HepG2 (cell line): Measurements from ENCODE around the gene MAMDC2. TPM values are rescaled to one million over a fixed set of nuclear protein-coding genes. Genes with fewer than 3 reads are reported as not detected.

ENCODE experiments used
- ARID4A ChIP-seq: sonication (generic); formaldehyde crosslinking; IDR thresholded peaks from 2 replicates; pipeline ENCODE4 v1.5.0; 2020; ENCODE audit warnings: mild to moderate bottlenecking, missing genetic modification reagents, borderline replicate concordance
- CREB1 ChIP-seq, 2 experiments: fragments of 450-650 bp in 1 of 2; IDR thresholded peaks; 2 replicates each; pipeline ENCODE4 v1.6.1; 2016 to 2017; ENCODE audit warnings: control low read depth in 1 of 2, mild to moderate bottlenecking in 1 of 2, missing compliant biosample characterization in 1 of 2, missing genetic modification characterization in 1 of 2
- DRAP1 ChIP-seq: IDR thresholded peaks from 2 replicates; pipeline ENCODE4 v1.6.1; 2016; ENCODE audit warnings: missing genetic modification reagents, missing compliant biosample characterization
- ELK4 ChIP-seq: sonication (generic); formaldehyde crosslinking; IDR thresholded peaks from 2 replicates; pipeline ENCODE4 v1.9.0; 2021; ENCODE audit warnings: missing genetic modification reagents, borderline replicate concordance
- EP300 ChIP-seq, 3 experiments: sonication (generic) in 1 of 3; formaldehyde crosslinking in 1 of 3; IDR thresholded peaks; 2 replicates each; pipeline versions ENCODE4 v1.5.1 to v1.6.1; 2011 to 2020; ENCODE audit warnings: low read depth in 2 of 3, low read length in 2 of 3, borderline replicate concordance in 1 of 3, improper control_type of control experiment in 1 of 3, mild to moderate bottlenecking in 1 of 3, missing genetic modification reagents in 1 of 3, moderate library complexity in 1 of 3
- FOXA1 ChIP-seq, 2 experiments: fragments of 450-650 bp in 1 of 2; sonication (generic) in 1 of 2; formaldehyde crosslinking in 1 of 2; IDR thresholded peaks; 2 replicates each; pipeline versions ENCODE4 v1.4.0 to v1.6.1; 2016 to 2020; ENCODE audit warnings: missing genetic modification reagents in 1 of 2
- FOXP1 ChIP-seq, 2 experiments: fragments of 450-650 bp in 1 of 2; IDR thresholded peaks; 2 replicates each; pipeline ENCODE4 v1.6.1; 2017 to 2018; ENCODE audit warnings: antibody characterized with exemption in 1 of 2
- GATAD2A ChIP-seq: IDR thresholded peaks from 2 replicates; pipeline ENCODE4 v1.6.1; 2016
- GFI1 ChIP-seq: sonication (generic); formaldehyde crosslinking; IDR thresholded peaks from 2 replicates; pipeline ENCODE4 v1.5.0; 2020; ENCODE audit warnings: missing genetic modification reagents, mild to moderate bottlenecking, borderline replicate concordance
- MTF2 ChIP-seq: sonication (generic); formaldehyde crosslinking; IDR thresholded peaks from 2 replicates; pipeline ENCODE4 v1.5.0; 2020; ENCODE audit warnings: missing genetic modification reagents, borderline replicate concordance
- MZF1 ChIP-seq: sonication (generic); formaldehyde crosslinking; IDR thresholded peaks from 2 replicates; pipeline ENCODE4 v1.8.1; 2023; ENCODE audit warnings: mild to moderate bottlenecking, missing genetic modification reagents, borderline replicate concordance
- NCOR1 ChIP-seq: fragments of 200-600 bp; sonication (generic); IDR thresholded peaks from 2 replicates; pipeline ENCODE4 v1.7.0; 2017; ENCODE audit warnings: antibody characterized with exemption, low read length, borderline replicate concordance
- NFIC ChIP-seq: IDR thresholded peaks from 2 replicates; pipeline ENCODE4 v1.6.1; 2012; ENCODE audit warnings: mild to moderate bottlenecking, low read length, inconsistent platforms
- SAFB2 ChIP-seq: sonication (generic); formaldehyde crosslinking; IDR thresholded peaks from 2 replicates; pipeline ENCODE4 v1.5.1; 2020; ENCODE audit warnings: missing genetic modification reagents, low read depth, mild to moderate bottlenecking, borderline replicate concordance
- SETDB1 ChIP-seq: sonication (generic); formaldehyde crosslinking; IDR thresholded peaks from 2 replicates; pipeline ENCODE4 v1.5.1; 2020; ENCODE audit warnings: missing genetic modification reagents, mild to moderate bottlenecking, borderline replicate concordance
- ZMYM3 ChIP-seq: sonication (generic); formaldehyde crosslinking; IDR thresholded peaks from 2 replicates; pipeline ENCODE4 v1.5.1; 2020; ENCODE audit warnings: mild to moderate bottlenecking, missing genetic modification reagents
- ZNF12 ChIP-seq: sonication (generic); formaldehyde crosslinking; IDR thresholded peaks from 2 replicates; pipeline ENCODE4 v1.5.0; 2020; ENCODE audit warnings: missing genetic modification reagents
- polyA plus RNA-seq, 8 experiments: library from polyadenylated mRNA; depleted of rRNA in 3 of 8; stranded (reverse) in 7 of 8; unstranded in 1 of 8; fragments of >200 nt; fragmentation: Illumina TruSeq in 4 of 8; extraction: Trizol in 4 of 8; gene quantifications; 2 replicates each; pipeline versions ENCODE4 v1.2.1 to v1.2.3, GENCODE V29; 2011 to 2016; ENCODE audit warnings: low read depth in 4 of 8, missing spikeins in 1 of 8, mixed read lengths in 1 of 8; ENCODE audit not compliant: insufficient read depth in 1 of 8
- total RNA-seq, 5 experiments: library from RNA; depleted of rRNA; stranded (reverse); fragments of >200 nt; fragmentation: Illumina TruSeq; extraction: Trizol; gene quantifications; 2 replicates each; pipeline ENCODE4 v1.2.3, GENCODE V29; 2016; ENCODE audit warnings: low read depth in 1 of 5
- TF ChIP-seq, protein P1 (sequence below): sonication (generic); formaldehyde crosslinking; IDR thresholded peaks from 2 replicates; pipeline ENCODE4 v1.5.1; 2020; ENCODE audit warnings: missing genetic modification reagents, mild to moderate bottlenecking, borderline replicate concordance

MAMDC2 gene
- total and polyA plus RNA-seq, 2 of the 13 experiments (the other 11 are each of a cell fraction or from before 2014, with no cell fraction given): not detected

- peak; percentile 35; the same call in 1 of the 2 replicates for TF ChIP-seq ARID4A (CRISPR knock-in tag)
- no peak for TF ChIP-seq DRAP1
- TF ChIP-seq EP300 (IDR thresholded peaks at IDR 0.05; ENCODE audit: low read depth in 2 of 2, low read length in 2 of 2): peak in 1 of 2 experiments; percentile 73; a peak in 2 of 4 replicates
- no peak for TF ChIP-seq EP300 (CRISPR knock-in tag; IDR thresholded peaks at IDR 0.05; ENCODE audit: borderline replicate concordance)
- TF ChIP-seq NCOR1: peak; percentile 51; the same call in 1 of the 2 replicates
- TF ChIP-seq MZF1 (CRISPR knock-in tag): no peak
- TF ChIP-seq FOXP1 (IDR thresholded peaks at IDR 0.05): 0 out of 2 replicates have a peak, but pooled peaks have one; percentile 10
- peak; percentile 43 for TF ChIP-seq FOXP1 (CRISPR knock-in tag; IDR thresholded peaks at IDR 0.05)
- TF ChIP-seq ZMYM3 (CRISPR knock-in tag): 0 out of 2 replicates have a peak, but pooled peaks have one; percentile 56
- no peak for TF ChIP-seq SAFB2
- TF ChIP-seq NFIC: peak; percentile 73; the same call in 1 of the 2 replicates
- TF ChIP-seq CREB1 (IDR thresholded peaks at IDR 0.05): no peak
- TF ChIP-seq CREB1 (CRISPR knock-in tag; IDR thresholded peaks at IDR 0.05): no peak
- TF ChIP-seq SETDB1 (CRISPR knock-in tag): no peak
- 0 out of 2 replicates have a peak, but pooled peaks have one; percentile 37 for TF ChIP-seq GFI1 (CRISPR knock-in tag)
- no peak for TF ChIP-seq MTF2 (CRISPR knock-in tag)
- no peak for TF ChIP-seq ELK4 (CRISPR knock-in tag)
- TF ChIP-seq ZNF12 (CRISPR knock-in tag): no peak
- 0 out of 2 replicates have a peak, but pooled peaks have one; percentile 22 for TF ChIP-seq GATAD2A (CRISPR knock-in tag)
- TF ChIP-seq, protein P1, sequence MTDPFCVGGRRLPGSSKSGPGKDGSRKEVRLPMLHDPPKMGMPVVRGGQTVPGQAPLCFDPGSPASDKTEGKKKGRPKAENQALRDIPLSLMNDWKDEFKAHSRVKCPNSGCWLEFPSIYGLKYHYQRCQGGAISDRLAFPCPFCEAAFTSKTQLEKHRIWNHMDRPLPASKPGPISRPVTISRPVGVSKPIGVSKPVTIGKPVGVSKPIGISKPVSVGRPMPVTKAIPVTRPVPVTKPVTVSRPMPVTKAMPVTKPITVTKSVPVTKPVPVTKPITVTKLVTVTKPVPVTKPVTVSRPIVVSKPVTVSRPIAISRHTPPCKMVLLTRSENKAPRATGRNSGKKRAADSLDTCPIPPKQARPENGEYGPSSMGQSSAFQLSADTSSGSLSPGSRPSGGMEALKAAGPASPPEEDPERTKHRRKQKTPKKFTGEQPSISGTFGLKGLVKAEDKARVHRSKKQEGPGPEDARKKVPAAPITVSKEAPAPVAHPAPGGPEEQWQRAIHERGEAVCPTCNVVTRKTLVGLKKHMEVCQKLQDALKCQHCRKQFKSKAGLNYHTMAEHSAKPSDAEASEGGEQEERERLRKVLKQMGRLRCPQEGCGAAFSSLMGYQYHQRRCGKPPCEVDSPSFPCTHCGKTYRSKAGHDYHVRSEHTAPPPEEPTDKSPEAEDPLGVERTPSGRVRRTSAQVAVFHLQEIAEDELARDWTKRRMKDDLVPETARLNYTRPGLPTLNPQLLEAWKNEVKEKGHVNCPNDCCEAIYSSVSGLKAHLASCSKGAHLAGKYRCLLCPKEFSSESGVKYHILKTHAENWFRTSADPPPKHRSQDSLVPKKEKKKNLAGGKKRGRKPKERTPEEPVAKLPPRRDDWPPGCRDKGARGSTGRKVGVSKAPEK (CRISPR knock-in tag): peak; percentile 56; the same call in 1 of the 2 replicates
- TF ChIP-seq FOXA1 (IDR thresholded peaks at IDR 0.05): no peak
- 0 out of 2 replicates have a peak, but pooled peaks have one; percentile 4 for TF ChIP-seq FOXA1 (CRISPR knock-in tag; IDR thresholded peaks at IDR 0.05)
These were observed 84.1 kb downstream of the MAMDC2 start (continued) for GRCh38 chr9:70127540-70128416.
